HepG2 (cell line): ENCODE results near the gene UNC5B. TPM values are rescaled to one million over a fixed set of nuclear protein-coding genes. Genes with fewer than 3 reads are reported as not detected.

Experiments
- BRD4 ChIP-seq: sonication (generic); formaldehyde crosslinking; IDR thresholded peaks from 2 replicates; pipeline ENCODE4 v1.4.0; 2020; ENCODE audit warnings: missing genetic modification reagents
- ETV5 ChIP-seq: IDR thresholded peaks from 2 replicates; pipeline ENCODE4 v1.6.1; 2018; ENCODE audit warnings: missing biosample characterization, missing genetic modification reagents, inconsistent platforms, borderline replicate concordance
- FOSL1 ChIP-seq: sonication (generic); formaldehyde crosslinking; IDR thresholded peaks from 2 replicates; pipeline ENCODE4 v1.9.0; 2021; ENCODE audit warnings: missing genetic modification reagents, borderline replicate concordance
- FOXA1 ChIP-seq, 2 experiments: fragments of 450-650 bp in 1 of 2; sonication (generic) in 1 of 2; formaldehyde crosslinking in 1 of 2; IDR thresholded peaks; 2 replicates each; pipeline versions ENCODE4 v1.4.0 to v1.6.1; 2016 to 2020; ENCODE audit warnings: missing genetic modification reagents in 1 of 2
- HDAC2 ChIP-seq: sonication (generic); formaldehyde crosslinking; IDR thresholded peaks from 2 replicates; pipeline ENCODE4 v1.4.0; 2020; ENCODE audit warnings: missing genetic modification reagents
- HOXD1 ChIP-seq: sonication (generic); formaldehyde crosslinking; IDR thresholded peaks from 2 replicates; pipeline ENCODE4 v1.5.0; 2020; ENCODE audit warnings: missing genetic modification reagents
- IRF2 ChIP-seq: IDR thresholded peaks from 2 replicates; pipeline ENCODE4 v1.6.1; 2018; ENCODE audit warnings: missing genetic modification reagents, missing compliant biosample characterization
- PCBP2 ChIP-seq: fragments of 200-400 bp; formaldehyde crosslinking; optimal IDR thresholded peaks from 2 replicates; pipeline ENCODE3; 2018; ENCODE audit warnings: low read length, low read depth; ENCODE audit not compliant: poor library complexity, severe bottlenecking
- RCOR2 ChIP-seq: IDR thresholded peaks from 2 replicates; pipeline ENCODE4 v1.6.1; 2016; ENCODE audit warnings: missing biosample characterization, missing genetic modification reagents
- ZFX ChIP-seq: sonication (generic); formaldehyde crosslinking; IDR thresholded peaks from 2 replicates; pipeline ENCODE4 v1.4.0; 2020; ENCODE audit warnings: mild to moderate bottlenecking, low read depth, missing genetic modification reagents, moderate library complexity
- ZNF44 ChIP-seq: sonication (generic); formaldehyde crosslinking; IDR thresholded peaks from 2 replicates; pipeline ENCODE4 v1.5.1; 2020; ENCODE audit warnings: mild to moderate bottlenecking, missing genetic modification reagents
- ZNF563 ChIP-seq: sonication (generic); formaldehyde crosslinking; IDR thresholded peaks from 2 replicates; pipeline ENCODE4 v1.8.0; 2022; ENCODE audit warnings: mild to moderate bottlenecking, moderate library complexity, missing genetic modification reagents
- ZNF629 ChIP-seq: sonication (generic); formaldehyde crosslinking; conservative IDR thresholded peaks from 2 replicates; pipeline ENCODE4 v1.5.0; 2020; ENCODE audit warnings: missing genetic modification reagents
- ZNF777 ChIP-seq: sonication (generic); formaldehyde crosslinking; IDR thresholded peaks from 2 replicates; pipeline ENCODE4 v1.4.0; 2020; ENCODE audit warnings: missing genetic modification reagents
- ZNF782 ChIP-seq: sonication (generic); formaldehyde crosslinking; IDR thresholded peaks from 2 replicates; pipeline ENCODE4 v1.4.0; 2020; ENCODE audit warnings: missing genetic modification reagents, mild to moderate bottlenecking, borderline replicate concordance
- polyA plus RNA-seq, 8 experiments: library from polyadenylated mRNA; depleted of rRNA in 3 of 8; stranded (reverse) in 7 of 8; unstranded in 1 of 8; fragments of >200 nt; fragmentation: Illumina TruSeq in 4 of 8; extraction: Trizol in 4 of 8; gene quantifications; 2 replicates each; pipeline versions ENCODE4 v1.2.1 to v1.2.3, GENCODE V29; 2011 to 2016; ENCODE audit warnings: low read depth in 4 of 8, missing spikeins in 1 of 8, mixed read lengths in 1 of 8; ENCODE audit not compliant: insufficient read depth in 1 of 8
- total RNA-seq, 5 experiments: library from RNA; depleted of rRNA; stranded (reverse); fragments of >200 nt; fragmentation: Illumina TruSeq; extraction: Trizol; gene quantifications; 2 replicates each; pipeline ENCODE4 v1.2.3, GENCODE V29; 2016; ENCODE audit warnings: low read depth in 1 of 5
- TF ChIP-seq, protein P1 (sequence below): sonication (generic); formaldehyde crosslinking; IDR thresholded peaks from 2 replicates; pipeline ENCODE4 v1.5.0; 2020; ENCODE audit warnings: missing genetic modification reagents, mild to moderate bottlenecking, borderline replicate concordance
- TF ChIP-seq, protein P2 (sequence below): sonication (generic); formaldehyde crosslinking; IDR thresholded peaks from 2 replicates; pipeline ENCODE4 v1.5.0; 2020; ENCODE audit warnings: mild to moderate bottlenecking, missing genetic modification reagents, borderline replicate concordance
- TF ChIP-seq, protein P3 (sequence below): sonication (generic); formaldehyde crosslinking; IDR thresholded peaks from 2 replicates; pipeline ENCODE4 v1.4.0; 2020; ENCODE audit warnings: missing genetic modification reagents
- TF ChIP-seq, protein P4 (sequence below): sonication (generic); formaldehyde crosslinking; IDR thresholded peaks from 2 replicates; pipeline ENCODE4 v1.5.0; 2020; ENCODE audit warnings: mild to moderate bottlenecking, missing genetic modification reagents
- TF ChIP-seq, protein P5 (sequence below): IDR thresholded peaks from 2 replicates; pipeline ENCODE4 v1.6.1; 2018; ENCODE audit warnings: missing genetic modification reagents, mild to moderate bottlenecking, missing compliant biosample characterization

Gene UNC5B
- total and polyA plus RNA-seq, 2 of the 13 experiments (the other 11 are each of a cell fraction or from before 2014, with no cell fraction given) = 0.07 TPM

DNA sequence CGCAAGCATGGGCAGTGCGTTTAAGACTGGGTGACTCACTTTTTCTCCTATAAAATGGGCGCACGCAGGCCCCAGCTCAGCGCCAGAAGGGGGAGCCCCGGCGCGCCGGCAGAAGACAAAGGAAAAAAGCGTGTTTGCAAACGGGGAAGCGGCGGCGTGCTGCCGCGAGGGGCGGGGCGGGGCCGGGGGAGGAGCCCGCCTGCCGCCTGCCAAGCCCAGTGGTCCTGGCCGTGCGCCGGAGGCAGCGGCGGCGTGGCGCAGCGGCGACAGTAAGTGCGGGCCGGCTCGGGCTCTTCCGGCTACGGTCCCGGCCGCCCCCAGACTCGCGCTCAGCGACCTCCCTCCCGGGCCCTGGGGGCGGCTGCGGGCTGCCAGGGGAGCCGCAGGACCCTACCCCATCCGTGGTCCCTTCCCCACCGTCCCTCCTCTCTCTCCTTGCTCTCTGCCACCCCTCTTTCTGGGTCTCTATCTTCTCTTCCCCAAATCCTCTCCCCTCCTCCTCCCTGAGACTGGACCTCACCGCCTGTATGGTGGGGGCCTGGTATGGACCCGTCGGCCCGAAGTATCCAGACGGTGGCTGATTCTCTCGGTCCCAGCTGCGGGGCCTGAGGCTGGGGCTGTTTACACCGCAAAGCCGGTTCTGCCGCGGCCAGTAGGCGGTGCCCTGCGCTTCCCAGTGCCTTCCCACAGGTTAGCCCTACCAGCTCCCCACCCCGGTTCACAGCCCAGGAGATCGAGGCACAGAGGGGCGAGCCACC lies 106.9 kb downstream of the UNC5B start, which contains the start of gene SLC29A3 (continued):
- no peak for TF ChIP-seq PCBP2
- TF ChIP-seq, protein P1, sequence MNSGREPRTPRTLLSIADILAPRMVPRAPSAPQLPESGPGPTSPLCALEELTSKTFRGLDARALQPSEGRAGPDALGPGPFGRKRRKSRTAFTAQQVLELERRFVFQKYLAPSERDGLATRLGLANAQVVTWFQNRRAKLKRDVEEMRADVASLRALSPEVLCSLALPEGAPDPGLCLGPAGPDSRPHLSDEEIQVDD (CRISPR knock-in tag) = no peak
- TF ChIP-seq, protein P2, sequence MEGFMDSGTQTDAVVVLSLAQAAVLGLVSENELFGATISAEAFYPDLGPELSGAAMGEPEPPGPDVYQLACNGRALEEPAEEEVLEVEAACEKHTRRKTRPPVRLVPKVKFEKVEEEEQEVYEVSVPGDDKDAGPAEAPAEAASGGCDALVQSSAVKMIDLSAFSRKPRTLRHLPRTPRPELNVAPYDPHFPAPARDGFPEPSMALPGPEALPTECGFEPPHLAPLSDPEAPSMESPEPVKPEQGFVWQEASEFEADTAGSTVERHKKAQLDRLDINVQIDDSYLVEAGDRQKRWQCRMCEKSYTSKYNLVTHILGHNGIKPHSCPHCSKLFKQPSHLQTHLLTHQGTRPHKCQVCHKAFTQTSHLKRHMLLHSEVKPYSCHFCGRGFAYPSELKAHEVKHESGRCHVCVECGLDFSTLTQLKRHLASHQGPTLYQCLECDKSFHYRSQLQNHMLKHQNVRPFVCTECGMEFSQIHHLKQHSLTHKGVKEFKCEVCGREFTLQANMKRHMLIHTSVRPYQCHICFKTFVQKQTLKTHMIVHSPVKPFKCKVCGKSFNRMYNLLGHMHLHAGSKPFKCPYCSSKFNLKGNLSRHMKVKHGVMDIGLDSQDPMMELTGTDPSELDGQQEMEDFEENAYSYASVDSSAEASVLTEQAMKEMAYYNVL = 0 out of 2 replicates have a peak, but pooled peaks have one; percentile 16
- TF ChIP-seq BRD4 (CRISPR knock-in tag) = peak; percentile 74; the same call in 1 of the 2 replicates
- peak; percentile 71; the same call in 1 of the 2 replicates for TF ChIP-seq ZNF777 (CRISPR knock-in tag)
- TF ChIP-seq ZNF629 (CRISPR knock-in tag) = peak; percentile 100
- TF ChIP-seq ETV5 = no peak; the same call in 1 of the 2 replicates
- TF ChIP-seq ZNF782 (CRISPR knock-in tag) = 0 out of 2 replicates have a peak, but pooled peaks have one; percentile 29
- TF ChIP-seq HOXD1 (CRISPR knock-in tag) = 0 out of 2 replicates have a peak, but pooled peaks have one; percentile 9
- TF ChIP-seq RCOR2 (CRISPR knock-in tag) = peak; percentile 93
- TF ChIP-seq ZFX (CRISPR knock-in tag) = peak; percentile 66
- 0 out of 2 replicates have a peak, but pooled peaks have one; percentile 17 for TF ChIP-seq IRF2
- TF ChIP-seq ZNF44 (CRISPR knock-in tag) = no peak
- peak; percentile 51; the same call in 1 of the 2 replicates for TF ChIP-seq HDAC2 (CRISPR knock-in tag)
- TF ChIP-seq, protein P3, sequence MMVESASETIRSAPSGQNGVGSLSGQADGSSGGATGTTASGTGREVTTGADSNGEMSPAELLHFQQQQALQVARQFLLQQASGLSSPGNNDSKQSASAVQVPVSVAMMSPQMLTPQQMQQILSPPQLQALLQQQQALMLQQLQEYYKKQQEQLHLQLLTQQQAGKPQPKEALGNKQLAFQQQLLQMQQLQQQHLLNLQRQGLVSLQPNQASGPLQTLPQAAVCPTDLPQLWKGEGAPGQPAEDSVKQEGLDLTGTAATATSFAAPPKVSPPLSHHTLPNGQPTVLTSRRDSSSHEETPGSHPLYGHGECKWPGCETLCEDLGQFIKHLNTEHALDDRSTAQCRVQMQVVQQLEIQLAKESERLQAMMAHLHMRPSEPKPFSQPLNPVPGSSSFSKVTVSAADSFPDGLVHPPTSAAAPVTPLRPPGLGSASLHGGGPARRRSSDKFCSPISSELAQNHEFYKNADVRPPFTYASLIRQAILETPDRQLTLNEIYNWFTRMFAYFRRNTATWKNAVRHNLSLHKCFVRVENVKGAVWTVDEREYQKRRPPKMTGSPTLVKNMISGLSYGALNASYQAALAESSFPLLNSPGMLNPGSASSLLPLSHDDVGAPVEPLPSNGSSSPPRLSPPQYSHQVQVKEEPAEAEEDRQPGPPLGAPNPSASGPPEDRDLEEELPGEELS (CRISPR knock-in tag) = peak; percentile 23; the same call in 1 of the 2 replicates
- no peak for TF ChIP-seq FOXA1 (IDR thresholded peaks at IDR 0.05)
- peak; percentile 91 for TF ChIP-seq FOXA1 (CRISPR knock-in tag; IDR thresholded peaks at IDR 0.05)
- peak; percentile 13; the same call in 1 of the 2 replicates for TF ChIP-seq FOSL1 (CRISPR knock-in tag)
- TF ChIP-seq, protein P4, sequence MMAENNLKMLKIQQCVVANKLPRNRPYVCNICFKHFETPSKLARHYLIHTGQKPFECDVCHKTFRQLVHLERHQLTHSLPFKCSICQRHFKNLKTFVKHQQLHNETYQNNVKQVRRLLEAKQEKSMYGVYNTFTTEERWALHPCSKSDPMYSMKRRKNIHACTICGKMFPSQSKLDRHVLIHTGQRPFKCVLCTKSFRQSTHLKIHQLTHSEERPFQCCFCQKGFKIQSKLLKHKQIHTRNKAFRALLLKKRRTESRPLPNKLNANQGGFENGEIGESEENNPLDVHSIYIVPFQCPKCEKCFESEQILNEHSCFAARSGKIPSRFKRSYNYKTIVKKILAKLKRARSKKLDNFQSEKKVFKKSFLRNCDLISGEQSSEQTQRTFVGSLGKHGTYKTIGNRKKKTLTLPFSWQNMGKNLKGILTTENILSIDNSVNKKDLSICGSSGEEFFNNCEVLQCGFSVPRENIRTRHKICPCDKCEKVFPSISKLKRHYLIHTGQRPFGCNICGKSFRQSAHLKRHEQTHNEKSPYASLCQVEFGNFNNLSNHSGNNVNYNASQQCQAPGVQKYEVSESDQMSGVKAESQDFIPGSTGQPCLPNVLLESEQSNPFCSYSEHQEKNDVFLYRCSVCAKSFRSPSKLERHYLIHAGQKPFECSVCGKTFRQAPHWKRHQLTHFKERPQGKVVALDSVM (CRISPR knock-in tag) = peak; percentile 37; the same call in 1 of the 2 replicates
- TF ChIP-seq ZNF563 (CRISPR knock-in tag) = peak; percentile 55; the same call in 1 of the 2 replicates
- TF ChIP-seq, protein P5, sequence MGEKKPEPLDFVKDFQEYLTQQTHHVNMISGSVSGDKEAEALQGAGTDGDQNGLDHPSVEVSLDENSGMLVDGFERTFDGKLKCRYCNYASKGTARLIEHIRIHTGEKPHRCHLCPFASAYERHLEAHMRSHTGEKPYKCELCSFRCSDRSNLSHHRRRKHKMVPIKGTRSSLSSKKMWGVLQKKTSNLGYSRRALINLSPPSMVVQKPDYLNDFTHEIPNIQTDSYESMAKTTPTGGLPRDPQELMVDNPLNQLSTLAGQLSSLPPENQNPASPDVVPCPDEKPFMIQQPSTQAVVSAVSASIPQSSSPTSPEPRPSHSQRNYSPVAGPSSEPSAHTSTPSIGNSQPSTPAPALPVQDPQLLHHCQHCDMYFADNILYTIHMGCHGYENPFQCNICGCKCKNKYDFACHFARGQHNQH (CRISPR knock-in tag) = peak; percentile 20; the same call in 1 of the 2 replicates
